ENCODE results near the gene PTPRM.

The PTPRM gene

GRCh38 chr18:7729868-7730267 is 162.8 kb downstream of the PTPRM start:
- Histone ChIP-seq H4K20me1 (ENCODE audit: low read depth, low read length) (no peaks in the 10 kb centered on the region), H3K27me3 (ENCODE audit: low read length) (no peaks in the 10 kb centered on the region), H3K27ac (ENCODE audit: low read depth, low read length) (no peak overlapping the region), H3K4me2 (ENCODE audit: low read depth, low read length, poor library complexity, severe bottlenecking) (no peak overlapping the region), H3K4me3 (ENCODE audit: insufficient read depth, low read length, poor library complexity, severe bottlenecking) (no peak overlapping the region), H3K9ac (ENCODE audit: low read length) (no peak overlapping the region), H3K9me2 (replicated peaks; ENCODE audit: insufficient read depth, low read length) (no peaks in the 10 kb centered on the region), H3F3A (ENCODE audit: insufficient read depth) (no peaks in the 10 kb centered on the region), H3K36me3 (ENCODE audit: low read length) (no peaks in the 10 kb centered on the region), H3K79me2 (ENCODE audit: insufficient read depth, low read length) (no peaks in the 10 kb centered on the region), H3K9me3 (ENCODE audit: insufficient read depth, low read length) (no peaks in the 10 kb centered on the region), H2AFZ (ENCODE audit: low read depth, low read length, severe bottlenecking) (no peak overlapping the region)
- TF ChIP-seq EZH2phosphoT487 (conservative IDR thresholded peaks at IDR 0.05; ENCODE audit: low read length) = no peak
- TF ChIP-seq CTCF (IDR thresholded peaks at IDR 0.05; ENCODE audit: insufficient read depth, low read length, poor library complexity, severe bottlenecking) = no peak

GRCh38 chr18:7730682-7731081 is 163.6 kb downstream of the PTPRM start:
- Histone ChIP-seq H2AFZ (ENCODE audit: low read depth, low read length, severe bottlenecking) (no peak overlapping the region), H3K9me2 (replicated peaks; ENCODE audit: insufficient read depth, low read length) (no peaks in the 10 kb centered on the region), H4K20me1 (ENCODE audit: low read depth, low read length) (no peaks in the 10 kb centered on the region), H3K36me3 (ENCODE audit: low read length) (no peaks in the 10 kb centered on the region), H3K27me3 (ENCODE audit: low read length) (no peaks in the 10 kb centered on the region), H3K4me3 (ENCODE audit: insufficient read depth, low read length, poor library complexity, severe bottlenecking) (no peak overlapping the region), H3K9me3 (ENCODE audit: insufficient read depth, low read length) (no peaks in the 10 kb centered on the region), H3K27ac (ENCODE audit: low read depth, low read length) (no peak overlapping the region), H3K9ac (ENCODE audit: low read length) (no peak overlapping the region), H3K79me2 (ENCODE audit: insufficient read depth, low read length) (no peaks in the 10 kb centered on the region), H3K4me2 (ENCODE audit: low read depth, low read length, poor library complexity, severe bottlenecking) (no peak overlapping the region), H3F3A (ENCODE audit: insufficient read depth) (no peaks in the 10 kb centered on the region)
- TF ChIP-seq CTCF (IDR thresholded peaks at IDR 0.05; ENCODE audit: insufficient read depth, low read length, poor library complexity, severe bottlenecking) = no peak
- no peak for TF ChIP-seq EZH2phosphoT487 (conservative IDR thresholded peaks at IDR 0.05; ENCODE audit: low read length)

- Histone ChIP-seq H3K9me2 (replicated peaks; ENCODE audit: insufficient read depth, low read length) (no peaks in the 10 kb centered on the region), H4K20me1 (ENCODE audit: low read depth, low read length) (no peaks in the 10 kb centered on the region), H3K27me3 (ENCODE audit: low read length) (no peaks in the 10 kb centered on the region), H3K79me2 (ENCODE audit: insufficient read depth, low read length) (no peaks in the 10 kb centered on the region), H3K9ac (ENCODE audit: low read length) (no peak overlapping the region), H2AFZ (ENCODE audit: low read depth, low read length, severe bottlenecking) (no peak overlapping the region), H3K4me2 (ENCODE audit: low read depth, low read length, poor library complexity, severe bottlenecking) (no peak overlapping the region), H3F3A (ENCODE audit: insufficient read depth) (no peaks in the 10 kb centered on the region), H3K36me3 (ENCODE audit: low read length) (no peaks in the 10 kb centered on the region), H3K9me3 (ENCODE audit: insufficient read depth, low read length) (no peaks in the 10 kb centered on the region), H3K4me3 (ENCODE audit: insufficient read depth, low read length, poor library complexity, severe bottlenecking) (no peak overlapping the region), H3K27ac (ENCODE audit: low read depth, low read length) (no peak overlapping the region)
- TF ChIP-seq CTCF (IDR thresholded peaks at IDR 0.05; ENCODE audit: insufficient read depth, low read length, poor library complexity, severe bottlenecking) (no peak), EZH2phosphoT487 (conservative IDR thresholded peaks at IDR 0.05; ENCODE audit: low read length) (no peak)
These were observed 166.5 kb downstream of the PTPRM start for GRCh38 chr18:7733642-7734041.

Measured in SU-DHL-6 (cell line).